ENCODE measurements around the gene TTF1. TPM values are rescaled to one million over a fixed set of nuclear protein-coding genes. Genes with fewer than 3 reads are reported as not detected.
A peak's percentile ranks its signal among the peaks of the same experiment; 100 is the strongest.

Gene TTF1
- total RNA-seq, 1 donor, result 8.3 TPM

DNA sequence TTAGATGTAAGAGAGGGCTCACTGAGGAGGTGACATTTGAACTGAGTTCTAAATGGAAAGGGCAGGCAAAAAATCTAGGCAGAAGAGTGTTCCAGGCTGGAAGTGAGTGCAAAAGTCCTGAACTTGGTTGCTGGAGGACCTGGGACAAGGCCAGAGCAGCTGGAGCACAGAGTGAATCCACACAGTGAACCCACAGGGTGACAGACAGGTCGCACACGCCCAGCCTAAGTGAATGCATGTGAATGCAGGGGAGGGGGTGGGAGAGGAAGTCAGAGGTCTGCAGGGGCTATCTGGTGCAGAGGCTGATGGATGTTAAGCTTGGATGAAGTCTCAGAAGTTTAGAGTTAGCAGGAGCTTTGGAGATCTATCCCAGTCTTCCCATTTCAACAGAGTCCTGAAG, 556 bp upstream of the TTF1 start:
- peak overlapping the region; percentile 94 for H2AFZ ChIP-seq (ENCODE audit: low read length)
- no peaks in the 10 kb centered on the region for H3K9me3 ChIP-seq (ENCODE audit: low read depth, low read length)
- peaks cover 23% of the 10 kb centered on the region for H3K27me3 ChIP-seq (ENCODE audit: insufficient read depth, low read length)
- H4K20me1 ChIP-seq (ENCODE audit: insufficient read depth, low read length), result no peaks in the 10 kb centered on the region
- H3K4me3 ChIP-seq (ENCODE audit: insufficient read depth, low read length), result peak overlapping the region; percentile 83
- H3K27ac ChIP-seq (ENCODE audit: low read depth, low read length), result peak overlapping the region; percentile 52
- TF ChIP-seq, protein P1, sequence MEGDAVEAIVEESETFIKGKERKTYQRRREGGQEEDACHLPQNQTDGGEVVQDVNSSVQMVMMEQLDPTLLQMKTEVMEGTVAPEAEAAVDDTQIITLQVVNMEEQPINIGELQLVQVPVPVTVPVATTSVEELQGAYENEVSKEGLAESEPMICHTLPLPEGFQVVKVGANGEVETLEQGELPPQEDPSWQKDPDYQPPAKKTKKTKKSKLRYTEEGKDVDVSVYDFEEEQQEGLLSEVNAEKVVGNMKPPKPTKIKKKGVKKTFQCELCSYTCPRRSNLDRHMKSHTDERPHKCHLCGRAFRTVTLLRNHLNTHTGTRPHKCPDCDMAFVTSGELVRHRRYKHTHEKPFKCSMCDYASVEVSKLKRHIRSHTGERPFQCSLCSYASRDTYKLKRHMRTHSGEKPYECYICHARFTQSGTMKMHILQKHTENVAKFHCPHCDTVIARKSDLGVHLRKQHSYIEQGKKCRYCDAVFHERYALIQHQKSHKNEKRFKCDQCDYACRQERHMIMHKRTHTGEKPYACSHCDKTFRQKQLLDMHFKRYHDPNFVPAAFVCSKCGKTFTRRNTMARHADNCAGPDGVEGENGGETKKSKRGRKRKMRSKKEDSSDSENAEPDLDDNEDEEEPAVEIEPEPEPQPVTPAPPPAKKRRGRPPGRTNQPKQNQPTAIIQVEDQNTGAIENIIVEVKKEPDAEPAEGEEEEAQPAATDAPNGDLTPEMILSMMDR (IDR thresholded peaks at IDR 0.05; ENCODE audit: extremely low read depth, low read depth, low read length), result no peak
- DNase-seq (ENCODE audit: insufficient read length, low spot score, missing footprints), result no peak
- H3K79me2 ChIP-seq (ENCODE audit: insufficient read depth, low read length), result peaks cover 31% of the 10 kb centered on the region
- H3K4me1 ChIP-seq (ENCODE audit: insufficient read depth, low read length), result peaks cover 25% of the 10 kb centered on the region
- H3K36me3 ChIP-seq (ENCODE audit: insufficient read depth, low read length), result peaks cover 4% of the 10 kb centered on the region
- H3K4me2 ChIP-seq (ENCODE audit: insufficient read depth, low read length), result peak overlapping the region; percentile 98

DNA sequence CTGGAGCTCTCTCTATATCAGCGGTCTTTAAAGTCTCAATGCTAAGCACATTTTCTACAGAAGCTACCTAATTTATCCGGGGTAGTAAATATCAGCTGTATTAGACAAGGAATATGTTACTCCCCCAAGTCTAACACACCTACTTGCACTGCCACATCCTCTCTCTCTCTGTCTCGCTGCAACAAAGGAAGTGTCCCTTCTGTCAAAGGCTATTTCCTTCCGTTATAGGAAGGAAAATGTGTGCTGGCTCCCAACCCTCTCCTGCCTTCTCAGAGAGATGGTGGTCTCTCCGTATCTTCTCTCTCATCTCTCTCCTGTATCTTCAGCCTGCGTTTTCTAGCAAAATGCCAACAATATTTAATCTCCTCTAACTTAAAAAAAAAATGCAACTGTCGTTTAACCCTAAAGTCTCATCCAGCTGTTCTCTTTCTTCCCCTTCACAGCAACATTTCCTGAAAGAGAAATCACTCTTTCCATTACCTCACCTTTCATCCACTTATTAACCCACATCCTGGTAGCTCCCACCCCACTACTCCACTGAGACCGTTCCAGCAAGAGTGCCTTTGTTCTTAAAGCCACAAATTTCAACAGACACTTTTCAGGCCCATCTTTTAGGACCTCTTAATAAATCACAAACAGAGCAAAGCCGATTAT, 2.3 kb downstream of the TTF1 start:
- H3K36me3 ChIP-seq (ENCODE audit: insufficient read depth, low read length), result peaks cover 20% of the 10 kb centered on the region
- DNase-seq (ENCODE audit: insufficient read length, low spot score, missing footprints), result no peak
- H3K4me3 ChIP-seq (ENCODE audit: insufficient read depth, low read length), result no peak overlapping the region
- H3K9me3 ChIP-seq (ENCODE audit: low read depth, low read length), result no peaks in the 10 kb centered on the region
- no peak overlapping the region for H3K4me2 ChIP-seq (ENCODE audit: insufficient read depth, low read length)
- H3K79me2 ChIP-seq (ENCODE audit: insufficient read depth, low read length), result peaks cover 39% of the 10 kb centered on the region
- TF ChIP-seq, protein P1 (IDR thresholded peaks at IDR 0.05; ENCODE audit: extremely low read depth, low read depth, low read length), result no peak
- no peak overlapping the region for H2AFZ ChIP-seq (ENCODE audit: low read length)
- peaks cover 5% of the 10 kb centered on the region for H4K20me1 ChIP-seq (ENCODE audit: insufficient read depth, low read length)
- peaks cover 12% of the 10 kb centered on the region for H3K4me1 ChIP-seq (ENCODE audit: insufficient read depth, low read length)
- no peak overlapping the region for H3K27ac ChIP-seq (ENCODE audit: low read depth, low read length)
- peaks cover under 1% of the 10 kb centered on the region for H3K27me3 ChIP-seq (ENCODE audit: insufficient read depth, low read length)

DNA sequence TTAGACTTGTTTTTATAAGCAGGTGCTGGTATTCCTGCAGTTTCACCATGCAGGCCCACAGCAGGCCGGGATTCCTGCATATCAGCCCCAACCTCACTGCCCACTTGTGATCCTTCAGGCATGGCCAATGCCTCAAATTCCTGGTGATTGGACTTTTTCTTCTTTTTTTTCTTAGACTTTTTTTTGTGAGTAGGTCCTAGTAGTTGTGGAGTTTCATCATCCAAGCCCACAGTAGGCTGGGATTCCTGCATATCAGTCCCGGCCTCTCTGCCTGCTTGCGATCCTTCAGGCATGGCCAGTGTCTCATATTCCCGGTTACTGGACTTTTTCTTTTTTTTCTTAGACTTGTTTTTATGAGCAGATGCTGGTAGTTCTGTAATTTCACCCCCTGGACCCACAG, 4.8 kb downstream of the TTF1 start:
- no peaks in the 10 kb centered on the region for H3K9me3 ChIP-seq (ENCODE audit: low read depth, low read length)
- no peak overlapping the region for H3K4me3 ChIP-seq (ENCODE audit: insufficient read depth, low read length)
- peaks cover 5% of the 10 kb centered on the region for H4K20me1 ChIP-seq (ENCODE audit: insufficient read depth, low read length)
- no peak for DNase-seq (ENCODE audit: insufficient read length, low spot score, missing footprints)
- H2AFZ ChIP-seq (ENCODE audit: low read length), result no peak overlapping the region
- H3K27me3 ChIP-seq (ENCODE audit: insufficient read depth, low read length), result no peaks in the 10 kb centered on the region
- H3K27ac ChIP-seq (ENCODE audit: low read depth, low read length), result no peak overlapping the region
- H3K36me3 ChIP-seq (ENCODE audit: insufficient read depth, low read length), result peaks cover 33% of the 10 kb centered on the region
- H3K4me2 ChIP-seq (ENCODE audit: insufficient read depth, low read length), result no peak overlapping the region
- TF ChIP-seq, protein P1 (IDR thresholded peaks at IDR 0.05; ENCODE audit: extremely low read depth, low read depth, low read length), result no peak
- peaks cover 8% of the 10 kb centered on the region for H3K4me1 ChIP-seq (ENCODE audit: insufficient read depth, low read length)
- H3K79me2 ChIP-seq (ENCODE audit: insufficient read depth, low read length), result peaks cover 39% of the 10 kb centered on the region

DNA sequence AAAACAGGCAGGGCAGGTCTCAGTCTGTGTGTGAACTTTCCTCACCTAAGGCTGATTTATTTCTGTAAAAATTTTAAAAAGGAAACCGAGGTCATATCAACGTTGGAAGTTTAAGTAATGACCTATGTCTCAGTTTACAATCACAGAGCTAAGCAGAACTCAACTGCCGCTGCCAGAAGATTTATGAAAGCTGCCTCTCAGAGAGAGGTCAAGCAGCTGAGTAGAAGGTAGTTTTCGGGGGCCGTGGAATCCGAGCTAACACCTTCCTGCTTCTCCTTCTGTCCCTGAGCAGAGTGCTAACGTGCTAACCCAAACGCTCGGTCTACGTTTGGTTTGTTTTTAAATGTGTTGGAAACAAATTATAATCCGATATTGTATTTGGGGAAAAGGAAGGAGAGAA, 11.1 kb downstream of the TTF1 start:
- H3K4me1 ChIP-seq (ENCODE audit: insufficient read depth, low read length), result no peaks in the 10 kb centered on the region
- peaks cover 55% of the 10 kb centered on the region for H3K36me3 ChIP-seq (ENCODE audit: insufficient read depth, low read length)
- H3K4me3 ChIP-seq (ENCODE audit: insufficient read depth, low read length), result no peak overlapping the region
- no peak overlapping the region for H3K27ac ChIP-seq (ENCODE audit: low read depth, low read length)
- H4K20me1 ChIP-seq (ENCODE audit: insufficient read depth, low read length), result no peaks in the 10 kb centered on the region
- H3K27me3 ChIP-seq (ENCODE audit: insufficient read depth, low read length), result no peaks in the 10 kb centered on the region
- no peak overlapping the region for H2AFZ ChIP-seq (ENCODE audit: low read length)
- DNase-seq (ENCODE audit: insufficient read length, low spot score, missing footprints), result no peak
- TF ChIP-seq, protein P1 (IDR thresholded peaks at IDR 0.05; ENCODE audit: extremely low read depth, low read depth, low read length), result no peak
- H3K4me2 ChIP-seq (ENCODE audit: insufficient read depth, low read length), result no peak overlapping the region
- no peaks in the 10 kb centered on the region for H3K79me2 ChIP-seq (ENCODE audit: insufficient read depth, low read length)
- no peaks in the 10 kb centered on the region for H3K9me3 ChIP-seq (ENCODE audit: low read depth, low read length)

Measured in osteoblast (primary cell).